Activated T-helper 17 cell treated with anti-CD3 and anti-CD28 coated beads, Interleukin-2, amount 50 U/mL, for 72 hours (primary cell): Measurements from ENCODE around the gene GAREM1. TPM values are rescaled to one million over a fixed set of nuclear protein-coding genes. Genes with fewer than 3 reads are reported as not detected.

Experiments
- ATAC-seq: fragments of 150-1000 bp; cut with Tn5 transposase; replicated peaks from 2 replicates; pipeline ENCODE4 v1.10.0; 2021; ENCODE audit warnings: mild to moderate bottlenecking, moderate library complexity
- H3K27ac Mint-ChIP-seq: one replicate; pipeline ENCODE4 v1.8.0; 2022; ENCODE audit warnings: mixed read lengths
- H3K27me3 Mint-ChIP-seq: one replicate; pipeline ENCODE4 v1.8.0; 2022; ENCODE audit warnings: mixed read lengths
- H3K36me3 Mint-ChIP-seq: one replicate; pipeline ENCODE4 v1.8.0; 2022; ENCODE audit warnings: low read depth, mild to moderate bottlenecking, mixed read lengths
- H3K4me1 Mint-ChIP-seq: one replicate; pipeline ENCODE4 v1.8.0; 2022; ENCODE audit warnings: mixed read lengths
- H3K4me3 Mint-ChIP-seq: one replicate; pipeline ENCODE4 v1.8.0; 2022; ENCODE audit warnings: mild to moderate bottlenecking, mixed read lengths
- H3K9me3 Mint-ChIP-seq: one replicate; pipeline ENCODE4 v1.8.0; 2022; ENCODE audit warnings: mixed read lengths
- total RNA-seq, 2 donors: library from RNA; stranded (reverse); gene quantifications; one replicate each; pipeline ENCODE4 v1.2.3, GENCODE V29; 2022

The GAREM1 gene
- total RNA-seq, 2 donors from 2014 or later = 0.32 TPM; not detected in 1

DNA sequence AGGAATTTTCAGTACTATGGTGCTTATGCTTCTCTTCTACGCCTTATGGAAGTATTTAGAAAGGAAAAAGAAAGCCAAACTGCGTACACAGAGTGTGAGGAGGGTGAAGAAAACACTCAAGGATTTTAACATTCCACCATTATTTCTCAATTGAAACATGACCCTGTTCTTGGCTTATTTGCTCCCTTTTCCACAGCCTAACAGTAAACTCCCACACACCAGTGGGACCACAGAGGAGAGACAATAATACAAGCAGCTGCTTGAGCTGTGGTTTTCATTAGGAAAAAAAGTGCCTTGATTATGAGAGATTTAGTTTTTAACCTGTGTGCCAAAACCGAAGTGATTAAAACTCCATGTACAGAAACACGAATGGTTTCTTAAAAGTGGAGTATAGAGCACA lies 146.5 kb downstream of the GAREM1 start:
- Mint-ChIP-seq H3K27me3 (peaks cover 13% of the 10 kb centered on the region), H3K4me3 (no peak overlapping the region), H3K9me3 (no peaks in the 10 kb centered on the region), H3K36me3 (no peaks in the 10 kb centered on the region), H3K27ac (no peak overlapping the region), H3K4me1 (no peaks in the 10 kb centered on the region)
- ATAC-seq = no peak

DNA sequence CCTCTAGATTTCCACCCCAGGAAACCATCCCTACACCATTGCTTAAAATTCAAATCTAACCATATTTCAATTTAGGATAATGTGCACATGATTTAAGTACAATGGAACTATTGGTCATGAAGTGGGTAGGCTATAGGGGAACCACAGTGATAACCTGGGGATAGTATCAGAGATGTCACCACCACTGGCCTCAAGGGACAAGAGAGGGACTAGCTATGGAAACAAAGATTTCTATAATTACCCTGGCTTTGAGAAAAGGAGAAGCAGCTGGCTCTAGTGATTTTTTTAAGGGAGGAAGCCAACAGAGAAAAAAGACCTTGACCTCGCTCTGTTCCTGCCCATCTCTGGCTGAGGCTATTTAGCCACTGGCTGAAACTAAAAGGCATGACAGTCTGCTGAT lies 148.9 kb downstream of the GAREM1 start:
- Mint-ChIP-seq H3K4me3 (no peak overlapping the region), H3K27ac (no peak overlapping the region), H3K27me3 (peaks cover 13% of the 10 kb centered on the region), H3K36me3 (no peaks in the 10 kb centered on the region), H3K9me3 (no peaks in the 10 kb centered on the region), H3K4me1 (no peaks in the 10 kb centered on the region)
- no peak for ATAC-seq

DNA sequence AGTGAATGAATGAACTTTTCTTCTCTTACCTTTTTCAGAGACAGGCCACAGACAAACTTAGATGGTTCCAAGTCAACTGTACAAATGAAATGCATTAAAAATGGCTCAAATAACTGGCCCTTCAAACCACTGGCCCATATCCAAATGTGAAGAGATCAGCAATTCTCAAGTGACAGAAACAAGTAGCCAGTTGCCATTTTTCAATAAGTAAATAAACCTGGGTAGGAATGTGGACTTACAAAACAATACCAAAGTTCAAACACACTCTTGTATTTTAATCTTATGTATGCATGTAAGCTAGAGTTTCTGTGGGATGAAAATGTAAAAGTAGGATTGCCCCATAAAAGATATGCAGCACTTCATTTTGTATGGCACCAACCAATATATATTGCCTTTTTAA lies 151.6 kb downstream of the GAREM1 start:
- Mint-ChIP-seq H3K4me1 (no peaks in the 10 kb centered on the region), H3K27me3 (peaks cover 9% of the 10 kb centered on the region), H3K36me3 (no peaks in the 10 kb centered on the region), H3K9me3 (no peaks in the 10 kb centered on the region), H3K27ac (no peak overlapping the region), H3K4me3 (no peak overlapping the region)
- no peak for ATAC-seq

GRCh38 chr18:32318581-32318980 lies 152.1 kb downstream of the GAREM1 start:
- Mint-ChIP-seq H3K4me3 (no peak overlapping the region), H3K4me1 (no peaks in the 10 kb centered on the region), H3K27me3 (peaks cover 6% of the 10 kb centered on the region), H3K27ac (no peak overlapping the region), H3K9me3 (no peaks in the 10 kb centered on the region), H3K36me3 (no peaks in the 10 kb centered on the region)
- no peak for ATAC-seq

- no peaks in the 10 kb centered on the region for H3K36me3 Mint-ChIP-seq
- no peaks in the 10 kb centered on the region for H3K9me3 Mint-ChIP-seq
- H3K4me1 Mint-ChIP-seq = no peaks in the 10 kb centered on the region
- H3K27ac Mint-ChIP-seq = no peak overlapping the region
- H3K4me3 Mint-ChIP-seq = no peak overlapping the region
- no peak for ATAC-seq
- H3K27me3 Mint-ChIP-seq = peaks cover 6% of the 10 kb centered on the region
These were observed 153.0 kb downstream of the GAREM1 start for GRCh38 chr18:32317651-32318050.

DNA sequence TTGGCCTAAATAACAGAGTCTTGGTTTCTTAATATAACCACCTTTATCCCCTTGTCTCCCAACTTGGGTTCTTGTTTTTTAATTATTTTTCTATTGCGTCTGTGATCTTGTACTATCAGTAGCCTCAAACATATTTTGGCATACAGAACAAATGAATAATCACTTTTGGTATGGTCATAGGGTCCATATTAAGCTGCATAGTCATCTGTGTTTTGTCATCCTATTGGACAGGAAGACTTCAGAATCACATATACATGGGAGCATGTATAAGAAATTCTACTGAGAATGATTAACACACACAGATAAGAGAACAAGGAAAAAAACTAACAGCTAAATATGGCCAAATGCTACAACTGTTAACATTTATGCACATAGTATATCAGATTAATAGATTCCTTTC lies 154.8 kb downstream of the GAREM1 start:
- H3K27me3 Mint-ChIP-seq = peaks cover under 1% of the 10 kb centered on the region
- H3K4me1 Mint-ChIP-seq = no peaks in the 10 kb centered on the region
- H3K4me3 Mint-ChIP-seq = no peak overlapping the region
- no peaks in the 10 kb centered on the region for H3K9me3 Mint-ChIP-seq
- no peak overlapping the region for H3K27ac Mint-ChIP-seq
- no peak for ATAC-seq
- no peaks in the 10 kb centered on the region for H3K36me3 Mint-ChIP-seq

DNA sequence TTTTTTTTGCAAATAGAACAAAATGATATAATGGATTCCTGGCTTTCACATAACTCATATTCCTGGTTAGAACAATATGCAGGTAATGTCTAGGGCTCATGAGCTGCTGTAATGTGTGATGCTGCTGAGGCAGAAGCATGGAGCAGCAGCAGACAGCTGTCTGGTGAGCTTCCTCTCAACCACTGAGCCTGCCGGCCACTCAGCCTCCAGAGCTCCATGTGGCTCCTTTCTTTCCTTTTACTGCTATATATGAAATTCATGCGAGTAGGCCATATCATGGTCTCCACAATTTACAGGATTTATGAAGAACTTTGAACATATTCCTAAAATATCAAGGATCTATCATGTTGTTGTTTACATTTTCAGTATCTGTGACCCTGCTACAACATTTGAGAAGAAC lies 159.9 kb downstream of the GAREM1 start:
- no peak for ATAC-seq
- no peaks in the 10 kb centered on the region for H3K4me1 Mint-ChIP-seq
- no peak overlapping the region for H3K4me3 Mint-ChIP-seq
- H3K9me3 Mint-ChIP-seq = no peaks in the 10 kb centered on the region
- no peak overlapping the region for H3K27ac Mint-ChIP-seq
- no peaks in the 10 kb centered on the region for H3K36me3 Mint-ChIP-seq
- peaks cover 8% of the 10 kb centered on the region for H3K27me3 Mint-ChIP-seq

- Mint-ChIP-seq H3K4me3 (no peak overlapping the region), H3K9me3 (no peaks in the 10 kb centered on the region), H3K27ac (no peak overlapping the region), H3K27me3 (peaks cover 8% of the 10 kb centered on the region), H3K4me1 (no peaks in the 10 kb centered on the region), H3K36me3 (no peaks in the 10 kb centered on the region)
- no peak for ATAC-seq
These were observed 160.6 kb downstream of the GAREM1 start for GRCh38 chr18:32310101-32310500.

DNA sequence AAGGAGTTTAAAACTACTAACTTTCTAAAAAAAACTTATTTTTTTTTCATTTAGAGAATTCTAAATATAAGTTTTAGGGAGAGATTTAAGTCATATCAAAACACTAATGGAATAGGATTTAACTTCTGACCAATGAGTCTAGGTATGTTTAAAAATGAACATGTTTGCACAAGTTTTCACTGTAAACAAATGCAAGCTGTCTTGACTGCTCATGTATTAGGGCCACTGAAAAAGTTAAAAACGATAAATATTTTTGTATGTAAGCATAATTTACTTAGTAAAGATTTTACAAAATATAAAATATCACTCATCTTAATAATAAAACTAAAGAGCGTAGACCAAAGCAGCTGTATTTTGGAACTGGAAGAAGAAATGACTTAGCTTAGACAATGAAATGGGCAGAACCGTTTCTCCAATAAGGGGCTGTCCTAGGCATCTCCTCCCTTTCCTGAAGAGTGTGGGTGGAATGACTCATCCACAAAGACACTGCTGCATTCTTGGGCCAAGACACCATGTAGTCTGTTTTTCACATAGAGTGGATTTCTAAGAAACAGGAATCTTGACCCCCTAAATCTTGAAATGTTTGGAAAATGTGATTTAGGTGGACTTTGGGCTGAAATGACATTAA lies 162.1 kb downstream of the GAREM1 start:
- no peak for ATAC-seq
- H3K9me3 Mint-ChIP-seq = no peaks in the 10 kb centered on the region
- H3K4me3 Mint-ChIP-seq = no peak overlapping the region
- H3K4me1 Mint-ChIP-seq = no peaks in the 10 kb centered on the region
- peaks cover 10% of the 10 kb centered on the region for H3K27me3 Mint-ChIP-seq
- no peak overlapping the region for H3K27ac Mint-ChIP-seq
- H3K36me3 Mint-ChIP-seq = no peaks in the 10 kb centered on the region

- H3K9me3 Mint-ChIP-seq = no peaks in the 10 kb centered on the region
- H3K27me3 Mint-ChIP-seq = peaks cover 11% of the 10 kb centered on the region
- ATAC-seq = no peak
- no peaks in the 10 kb centered on the region for H3K36me3 Mint-ChIP-seq
- H3K4me3 Mint-ChIP-seq = no peak overlapping the region
- H3K27ac Mint-ChIP-seq = no peak overlapping the region
- H3K4me1 Mint-ChIP-seq = no peaks in the 10 kb centered on the region
These were observed 167.3 kb downstream of the GAREM1 start for GRCh38 chr18:32303400-32303799.

GRCh38 chr18:32302806-32303205 lies 167.9 kb downstream of the GAREM1 start:
- Mint-ChIP-seq H3K4me3 (no peak overlapping the region), H3K4me1 (no peaks in the 10 kb centered on the region), H3K27ac (no peak overlapping the region), H3K27me3 (peaks cover 14% of the 10 kb centered on the region), H3K9me3 (no peaks in the 10 kb centered on the region), H3K36me3 (no peaks in the 10 kb centered on the region)
- ATAC-seq = no peak

- Mint-ChIP-seq H3K36me3 (no peaks in the 10 kb centered on the region), H3K4me1 (no peaks in the 10 kb centered on the region), H3K9me3 (no peaks in the 10 kb centered on the region), H3K27ac (no peak overlapping the region), H3K27me3 (peaks cover 16% of the 10 kb centered on the region), H3K4me3 (no peak overlapping the region)
- peak; percentile 74 for ATAC-seq
These were observed 168.5 kb downstream of the GAREM1 start for GRCh38 chr18:32301976-32302743.

- Mint-ChIP-seq H3K4me3 (no peak overlapping the region), H3K9me3 (no peaks in the 10 kb centered on the region), H3K27ac (no peak overlapping the region), H3K36me3 (no peaks in the 10 kb centered on the region), H3K4me1 (no peaks in the 10 kb centered on the region), H3K27me3 (peaks cover 14% of the 10 kb centered on the region)
- no peak for ATAC-seq
These were observed 169.3 kb downstream of the GAREM1 start for GRCh38 chr18:32301361-32301760.

DNA sequence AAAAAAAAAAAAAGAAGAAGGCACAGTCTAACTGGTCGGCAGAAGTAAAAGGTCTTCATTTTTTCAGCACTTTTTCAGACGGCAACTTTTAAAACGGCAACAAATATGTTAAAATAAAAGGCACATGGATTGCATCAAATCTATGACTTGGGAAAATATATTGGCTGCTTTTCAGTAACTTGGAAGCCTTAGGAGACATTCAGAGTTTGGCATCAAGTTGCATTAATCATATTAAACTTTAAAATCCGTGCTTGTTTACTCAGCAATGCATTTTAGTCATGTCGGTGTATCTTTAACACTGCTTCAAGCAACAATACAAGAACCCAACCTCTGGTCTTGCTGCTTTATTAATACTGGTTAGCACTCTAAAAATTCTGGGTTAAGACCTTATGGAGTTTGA lies 169.8 kb downstream of the GAREM1 start:
- H3K4me1 Mint-ChIP-seq = no peaks in the 10 kb centered on the region
- no peak for ATAC-seq
- H3K9me3 Mint-ChIP-seq = no peaks in the 10 kb centered on the region
- no peak overlapping the region for H3K4me3 Mint-ChIP-seq
- peaks cover 10% of the 10 kb centered on the region for H3K27me3 Mint-ChIP-seq
- H3K36me3 Mint-ChIP-seq = no peaks in the 10 kb centered on the region
- H3K27ac Mint-ChIP-seq = no peak overlapping the region

DNA sequence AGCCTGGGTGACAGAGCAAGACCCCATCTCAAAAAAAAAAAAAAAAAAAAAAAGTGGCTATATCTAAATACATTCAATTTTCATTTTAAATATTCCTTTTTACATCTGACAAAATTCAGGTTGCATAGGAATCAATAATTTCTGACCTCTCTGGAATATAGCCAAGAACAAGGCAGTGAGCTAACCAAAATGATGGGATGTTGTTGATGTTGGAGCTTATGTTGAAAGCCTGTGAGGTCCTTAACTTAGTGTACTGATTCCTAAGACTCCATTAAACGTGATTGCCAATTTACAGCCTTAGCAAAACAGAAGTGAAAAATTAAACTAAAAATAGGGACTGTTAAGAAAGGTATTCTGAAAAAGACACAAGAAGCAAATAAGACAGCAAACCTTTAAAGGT lies 171.2 kb downstream of the GAREM1 start:
- no peaks in the 10 kb centered on the region for H3K4me1 Mint-ChIP-seq
- peaks cover 8% of the 10 kb centered on the region for H3K27me3 Mint-ChIP-seq
- no peak overlapping the region for H3K4me3 Mint-ChIP-seq
- H3K36me3 Mint-ChIP-seq = no peaks in the 10 kb centered on the region
- no peak overlapping the region for H3K27ac Mint-ChIP-seq
- H3K9me3 Mint-ChIP-seq = no peaks in the 10 kb centered on the region
- no peak for ATAC-seq
